Fibroblast of mammary gland (primary cell): Measurements from ENCODE around the gene ARHGEF6.

ENCODE experiments used
- DNase-seq: peaks from one replicate; pipeline ENCODE4 v3.0.0-alpha.2; 2010; ENCODE audit warnings: low read depth
- H3K4me3 ChIP-seq: 2 replicates; pipeline ENCODE4 v1.5.1; 2011; ENCODE audit warnings: low read depth, mild to moderate bottlenecking, low read length, moderate library complexity; ENCODE audit not compliant: control insufficient read depth
- CTCF ChIP-seq: conservative IDR thresholded peaks from 2 replicates; pipeline ENCODE4 v1.5.1; 2011; ENCODE audit warnings: low read depth, low read length, inconsistent platforms; ENCODE audit not compliant: control insufficient read depth, insufficient read depth

The ARHGEF6 gene

GRCh38 chrX:136768469-136769084, 12.2 kb downstream of the ARHGEF6 start:
- DNase-seq: peak; percentile 96
- H3K4me3 ChIP-seq: no peak overlapping the region
- TF ChIP-seq CTCF: no peak

DNA sequence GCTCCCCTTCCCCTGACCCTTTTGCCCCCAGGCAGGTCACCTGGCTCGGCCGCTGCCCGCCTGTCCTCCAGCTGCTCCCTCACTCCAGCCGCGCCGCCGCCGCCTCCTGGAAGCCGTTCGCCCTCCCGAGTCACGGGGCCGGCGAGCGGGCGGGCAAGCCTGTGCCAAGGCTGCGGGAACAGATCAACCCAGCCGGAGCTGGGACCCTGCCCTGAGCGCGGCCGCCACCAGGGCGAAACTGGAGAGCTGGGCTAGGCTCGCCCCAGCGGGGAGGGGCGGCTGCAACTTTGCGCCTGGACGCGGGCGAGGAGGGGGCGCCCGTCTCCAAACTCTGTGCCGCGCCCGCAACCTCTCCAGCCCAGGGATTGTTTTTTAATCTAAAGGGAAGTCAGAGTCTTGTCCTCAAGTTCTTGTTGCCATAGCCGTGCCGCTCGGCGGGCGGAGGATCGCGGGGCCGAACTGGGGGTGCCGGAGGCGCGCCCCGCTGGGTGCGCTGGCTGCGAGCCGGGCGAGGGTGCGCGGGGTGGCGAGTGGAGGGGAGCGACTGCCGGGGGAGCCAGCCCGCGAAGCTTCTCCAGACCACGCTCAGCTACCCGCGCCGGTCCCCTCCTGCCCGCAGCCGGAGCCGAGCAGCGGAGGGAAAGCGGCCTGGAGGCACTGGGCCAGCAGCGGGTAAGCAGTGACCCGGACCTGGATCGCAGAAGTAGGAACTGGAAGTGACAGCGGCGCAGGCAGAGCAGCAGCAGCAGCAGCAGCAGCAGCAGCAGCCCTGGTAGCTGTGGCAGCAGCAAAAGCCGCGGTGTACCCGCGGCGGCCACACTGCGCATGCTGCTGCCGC, 13.4 kb downstream of the ARHGEF6 start:
- no peak for TF ChIP-seq CTCF
- DNase-seq: peak; percentile 49
- H3K4me3 ChIP-seq: peak overlapping the region; percentile 54

GRCh38 chrX:136766785-136767103, 14.0 kb downstream of the ARHGEF6 start:
- no peak for DNase-seq
- no peak for TF ChIP-seq CTCF
- H3K4me3 ChIP-seq: peak overlapping the region; percentile 54

GRCh38 chrX:136765821-136766356, 14.8 kb downstream of the ARHGEF6 start:
- H3K4me3 ChIP-seq: no peak overlapping the region
- no peak for TF ChIP-seq CTCF
- peak; percentile 14 for DNase-seq

- no peak overlapping the region for H3K4me3 ChIP-seq
- DNase-seq: no peak
- no peak for TF ChIP-seq CTCF
These were observed 16.5 kb downstream of the ARHGEF6 start for GRCh38 chrX:136764206-136764605.

DNA sequence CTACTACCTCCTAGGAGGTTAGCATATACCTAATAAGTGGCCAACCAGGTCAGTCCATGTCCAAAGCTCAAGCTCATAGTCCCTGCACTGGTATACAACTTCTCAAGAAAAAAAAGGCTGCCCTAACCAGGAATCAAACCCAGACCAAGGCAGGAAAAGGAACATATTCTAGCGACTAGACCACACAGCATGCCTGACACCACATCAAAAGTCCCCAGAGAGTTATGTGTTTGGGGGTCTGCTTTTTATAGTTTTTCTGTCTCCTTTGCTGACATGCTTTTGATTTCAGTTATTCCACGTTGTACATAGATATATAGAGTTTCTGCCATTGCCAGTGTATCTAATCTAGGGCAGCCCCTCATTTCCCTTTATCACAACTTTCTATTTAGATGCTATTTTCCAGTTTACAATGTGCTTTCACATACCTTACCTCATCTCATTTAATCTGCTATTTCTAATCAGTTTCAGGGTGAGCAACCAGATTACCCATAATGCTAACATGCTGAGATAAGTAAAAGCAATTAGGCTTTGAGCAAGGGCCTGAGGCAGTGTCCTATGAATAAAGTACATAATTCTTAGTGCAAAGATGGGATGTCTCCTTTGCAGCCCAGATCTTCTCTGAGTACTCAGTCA, 17.8 kb downstream of the ARHGEF6 start:
- no peak for TF ChIP-seq CTCF
- no peak for DNase-seq
- no peak overlapping the region for H3K4me3 ChIP-seq
